Right lobe of liver (tissue), 4 donors: Measurements from ENCODE around the gene HPGD.

Source experiments
- CTCF ChIP-seq, 4 donors: fragments of 200-600 bp in 3 of 4; fragments of 450-650 bp in 1 of 4; IDR thresholded peaks; one replicate each; pipeline versions ENCODE4 v1.5.1 to v1.8.0; 2016 to 2022; ENCODE audit warnings: antibody characterized with exemption in 4 of 4, mild to moderate bottlenecking in 2 of 4
- POLR2A ChIP-seq: fragments of 450-650 bp; IDR thresholded peaks from one replicate; pipeline ENCODE4 v1.6.1; 2017; ENCODE audit warnings: antibody characterized with exemption, mild to moderate bottlenecking
- donor health status: DM: no; HTN: no; CAD: no.
- donor health status: DM: no; HTN: no; CAD: no.
- donor health status: DM: no; HTN: yes; CAD: no.

- TF ChIP-seq CTCF (IDR thresholded peaks at IDR 0.05): no peak
- TF ChIP-seq POLR2A: no peak
Measured at GRCh38 chr4:174538123-174538875, 16.0 kb upstream of the HPGD start.
